ENCODE measurements around the gene MINDY4B.
"Not testable (repeated sequence)": the region's sequence is repeated elsewhere in the genome, so short reads cannot be mapped to it uniquely, and the experiment has no call there.

Gene MINDY4B

DNA sequence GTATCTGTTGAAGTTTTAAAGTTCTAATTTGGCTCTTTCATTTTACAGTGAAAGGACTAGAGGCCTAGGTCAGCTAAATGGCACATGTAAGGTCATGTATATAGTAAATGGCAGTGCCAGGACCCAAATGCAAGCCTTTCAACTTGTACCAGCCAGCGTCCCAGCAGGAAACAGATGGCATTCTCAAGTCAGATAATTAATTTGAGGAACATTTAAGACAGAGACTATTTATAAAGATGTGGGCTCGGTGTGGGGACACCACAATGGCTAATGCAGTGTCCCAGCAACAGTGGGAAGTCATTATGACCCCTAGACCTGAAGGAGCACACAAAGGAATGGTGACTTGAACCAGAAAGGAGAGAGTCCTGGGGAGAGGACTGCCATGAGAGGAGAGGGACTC lies 6.1 kb downstream of the MINDY4B start:
- FAIRE-seq, result no peak

GRCh38 chr3:150898046-150898754 lies 7.0 kb downstream of the MINDY4B start:
- DNase-seq (ENCODE audit: low spot score) (no peak), FAIRE-seq (no peak)

More for the DNA sequence above, 6.1 kb downstream of the MINDY4B start:
- no peak for DNase-seq (ENCODE audit: low spot score)

DNA sequence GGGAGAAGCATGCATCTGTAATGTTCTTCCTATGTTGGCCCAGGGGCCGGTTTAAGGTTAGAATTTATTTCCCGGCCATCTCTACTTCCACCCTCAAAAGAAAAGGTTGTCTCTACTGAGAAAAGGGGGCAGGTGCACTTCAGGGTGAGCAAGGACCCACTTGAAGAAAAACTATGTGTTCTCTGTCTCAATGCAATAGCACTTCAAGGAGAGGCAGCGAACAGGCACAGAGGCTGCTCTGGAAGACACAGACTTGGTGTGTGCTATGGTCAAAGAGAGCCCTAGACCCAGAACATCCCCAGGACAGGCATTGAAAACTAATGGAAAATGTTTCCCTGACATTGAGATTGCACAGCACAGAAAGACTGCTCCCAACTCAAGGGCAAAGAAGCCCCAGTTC lies 7.6 kb downstream of the MINDY4B start:
- DNase-seq (ENCODE audit: low spot score) (no peak), FAIRE-seq (no peak)

DNA sequence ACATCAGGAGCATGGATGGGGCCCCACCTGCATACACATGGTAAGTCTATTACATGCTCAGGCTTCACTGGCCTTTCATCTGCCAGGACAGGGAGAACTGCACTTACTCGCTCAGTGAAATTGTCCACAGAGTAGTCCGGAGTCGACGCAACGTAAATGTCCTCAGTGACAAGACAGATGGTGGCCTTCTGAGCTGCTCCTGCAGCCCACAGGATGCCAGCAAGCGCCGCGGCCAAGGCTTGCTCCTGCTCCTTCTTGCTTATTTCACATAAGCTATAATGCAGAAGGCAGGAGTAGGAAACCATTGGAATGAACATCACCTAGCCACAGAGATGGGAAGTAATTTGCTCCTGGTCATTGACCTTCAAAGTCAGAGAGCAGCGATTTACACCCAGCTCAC lies 14.4 kb downstream of the MINDY4B start:
- FAIRE-seq (no peak), DNase-seq (ENCODE audit: low spot score) (no peak)

GRCh38 chr3:150890295-150890694 lies 14.9 kb downstream of the MINDY4B start:
- no peak for DNase-seq (ENCODE audit: low spot score)

GRCh38 chr3:150889106-150889505 lies 16.1 kb downstream of the MINDY4B start:
- DNase-seq (ENCODE audit: low spot score), result no peak
- FAIRE-seq, result no peak

More at GRCh38 chr3:150890295-150890694, 14.9 kb downstream of the MINDY4B start:
- no peak for FAIRE-seq

DNA sequence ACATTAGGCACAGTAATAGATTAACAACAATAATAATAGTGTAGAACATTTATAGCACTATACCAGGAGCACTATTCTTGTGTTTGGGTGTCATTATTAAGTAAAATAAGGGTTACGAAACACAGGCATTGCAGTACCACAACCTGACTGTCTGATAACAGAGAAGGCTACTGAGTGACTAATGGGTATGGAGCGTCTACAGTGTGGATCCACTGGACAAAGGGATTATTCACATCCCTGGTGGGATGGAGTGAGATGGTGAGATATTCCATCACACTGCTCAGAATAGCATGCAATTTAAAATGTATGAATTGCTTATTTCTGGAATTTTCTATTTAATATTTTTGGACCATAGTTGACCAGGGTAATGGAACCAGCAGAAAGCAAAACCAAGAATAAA lies 18.2 kb downstream of the MINDY4B start:
- FAIRE-seq, result no peak
- DNase-seq (ENCODE audit: low spot score), result no peak

- DNase-seq (ENCODE audit: low spot score), result no peak
- FAIRE-seq, result no peak
These were observed 19.7 kb downstream of the MINDY4B start for GRCh38 chr3:150885535-150885934.

DNA sequence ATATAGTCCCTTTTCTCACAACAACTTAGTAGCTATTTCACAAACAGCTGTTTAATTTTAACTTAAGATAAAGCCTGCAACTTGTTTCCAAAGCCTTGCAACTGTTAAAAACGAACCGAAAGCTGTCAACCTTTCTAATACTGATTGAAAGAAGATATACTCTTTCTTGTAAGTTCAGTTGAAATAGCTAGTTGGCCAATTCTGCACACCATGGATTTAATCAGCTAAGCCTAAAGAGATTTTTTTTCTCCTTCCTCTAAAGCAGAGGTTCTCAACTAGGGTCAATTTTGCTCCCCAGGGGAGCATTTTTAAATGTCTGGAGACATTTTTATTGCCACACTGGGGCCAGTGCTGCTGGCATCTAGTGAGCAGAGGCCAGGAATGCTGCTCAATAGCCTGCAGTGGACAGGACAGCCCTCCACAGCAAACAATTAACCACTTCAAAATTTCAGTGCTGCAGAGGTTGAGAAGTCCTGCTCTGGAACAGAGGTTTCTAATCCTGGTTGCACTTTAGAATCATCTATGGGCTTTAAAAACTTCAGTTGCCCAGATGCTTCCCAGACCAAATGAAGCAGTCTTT lies 26.2 kb downstream of the MINDY4B start:
- DNase-seq (ENCODE audit: low spot score) (no peak), FAIRE-seq (no peak)

GRCh38 chr3:150878290-150878689 lies 26.9 kb downstream of the MINDY4B start:
- no peak for FAIRE-seq
- DNase-seq (ENCODE audit: low spot score), result no peak

- DNase-seq (ENCODE audit: low spot score) (no peak), FAIRE-seq (no peak)
These were observed 27.9 kb downstream of the MINDY4B start for GRCh38 chr3:150877303-150877702.

- no peak for FAIRE-seq
- no peak for DNase-seq (ENCODE audit: low spot score)
These were observed 28.5 kb downstream of the MINDY4B start for GRCh38 chr3:150876611-150877265.

GRCh38 chr3:150875548-150875947 lies 29.7 kb downstream of the MINDY4B start:
- FAIRE-seq (no peak), DNase-seq (ENCODE audit: low spot score) (no peak)

DNA sequence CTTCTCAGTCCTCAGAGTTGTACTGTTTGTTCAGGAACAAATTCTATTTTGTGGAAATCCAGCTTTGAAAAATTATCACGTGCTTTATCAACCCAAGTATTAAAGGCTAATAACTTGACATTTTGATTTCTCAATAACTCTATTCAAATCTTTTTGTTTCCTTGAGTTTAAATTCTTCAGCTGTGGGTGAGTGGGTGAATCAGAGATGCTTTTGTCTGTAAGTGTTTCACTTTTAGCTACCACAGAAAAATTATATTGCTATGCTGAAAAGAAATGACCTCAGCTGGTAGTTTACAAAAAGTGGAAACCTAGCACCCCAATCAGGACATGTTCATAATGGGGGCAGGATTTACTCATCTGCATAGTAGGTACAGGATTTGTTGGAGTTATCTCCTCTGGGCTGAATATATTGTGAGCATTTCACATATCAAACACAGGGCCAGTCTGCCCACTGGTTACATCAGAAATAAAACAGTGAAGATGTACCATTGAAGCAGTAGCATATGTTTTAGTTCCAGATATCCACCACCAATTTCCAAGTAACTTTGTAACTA lies 30.5 kb downstream of the MINDY4B start:
- no peak for FAIRE-seq
- no peak for DNase-seq (ENCODE audit: low spot score)

- DNase-seq (ENCODE audit: low spot score), result no peak
- FAIRE-seq, result no peak
These were observed 34.0 kb downstream of the MINDY4B start for GRCh38 chr3:150871192-150871591.

DNA sequence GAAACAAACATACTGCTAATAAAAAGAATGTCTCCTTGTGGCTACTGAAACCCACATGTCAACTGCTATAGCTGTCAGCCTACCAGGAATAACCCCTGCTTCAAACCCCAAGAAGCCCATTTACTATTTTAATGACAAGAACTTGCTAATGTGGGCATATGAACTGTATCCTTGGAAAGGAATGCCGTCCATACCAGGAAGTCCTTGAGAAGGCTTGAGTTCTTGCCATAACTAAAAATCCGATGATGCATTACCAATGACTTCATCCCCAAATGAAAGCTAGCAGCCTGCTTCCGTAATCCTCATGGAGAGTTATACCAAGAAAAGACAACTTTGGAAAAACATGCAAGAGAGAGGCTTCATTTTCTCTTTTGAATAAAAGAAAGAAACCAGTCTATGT lies 34.8 kb downstream of the MINDY4B start:
- no peak for FAIRE-seq

GRCh38 chr3:150868282-150868681 lies 37.0 kb downstream of the MINDY4B start:
- FAIRE-seq (no peak), DNase-seq (ENCODE audit: low spot score) (no peak)

More for the DNA sequence above, 34.8 kb downstream of the MINDY4B start:
- peak; percentile 9 for DNase-seq (ENCODE audit: low spot score)

DNA sequence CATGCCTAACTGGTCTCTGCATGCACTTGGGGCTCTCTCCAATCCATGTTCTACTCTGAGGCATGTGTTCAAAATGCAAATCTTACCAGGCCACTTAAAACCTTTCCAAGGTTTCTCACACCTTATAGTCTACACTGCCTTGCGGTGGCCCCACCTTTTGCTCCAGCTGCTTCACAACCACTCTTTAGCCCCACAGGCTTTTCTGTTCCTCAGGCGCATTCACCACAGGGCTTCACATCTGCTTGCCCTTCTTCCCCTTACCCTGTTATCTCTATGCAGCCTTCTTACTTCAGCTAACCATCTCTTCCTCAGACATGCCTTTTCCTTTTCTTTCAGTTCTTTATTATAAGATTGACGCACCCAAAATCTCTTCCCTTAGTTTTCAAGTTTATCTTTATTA lies 37.8 kb downstream of the MINDY4B start:
- no peak for DNase-seq (ENCODE audit: low spot score)
- no peak for FAIRE-seq

DNA sequence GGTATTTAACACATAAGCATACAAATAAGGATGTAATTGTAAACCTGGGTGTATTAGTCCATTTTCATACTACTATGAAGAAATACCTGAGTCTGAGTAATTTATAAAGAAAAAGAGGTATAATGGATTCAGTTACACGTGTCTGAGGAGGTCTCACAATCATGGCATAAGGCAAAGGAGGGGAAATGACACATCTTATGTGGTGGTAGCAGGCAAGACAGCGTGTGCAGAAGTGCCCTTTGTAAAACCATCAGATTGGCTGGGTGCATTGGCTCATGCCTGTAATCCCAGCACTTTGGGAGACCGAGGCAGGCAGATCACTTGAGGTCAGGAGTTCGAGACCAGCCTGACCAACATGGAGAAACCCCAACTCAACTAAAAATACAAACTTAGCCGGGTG lies 41.3 kb downstream of the MINDY4B start:
- DNase-seq (ENCODE audit: low spot score); FAIRE-seq: not testable (repeated sequence)

DNA sequence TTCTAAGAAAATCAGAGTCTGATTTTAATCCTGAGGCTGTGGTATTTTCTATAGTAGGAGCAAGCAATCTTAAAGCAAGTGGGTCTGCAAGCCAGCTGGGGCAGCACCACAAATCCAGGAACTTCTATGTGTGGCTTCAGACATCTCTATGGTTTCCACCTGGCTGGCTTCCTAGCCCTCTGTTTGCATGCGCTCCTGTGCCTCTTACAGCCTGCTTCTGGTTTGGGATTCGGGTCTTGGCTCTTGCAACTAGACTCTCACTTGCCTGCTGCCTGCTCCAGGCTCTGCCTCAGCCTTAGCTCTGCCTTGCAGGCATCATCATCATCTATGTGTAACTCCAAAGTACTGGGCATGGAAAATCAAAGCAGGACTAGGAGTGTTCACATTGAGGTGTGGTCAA lies 43.4 kb downstream of the MINDY4B start:
- FAIRE-seq (no peak), DNase-seq (ENCODE audit: low spot score) (no peak)

DNA sequence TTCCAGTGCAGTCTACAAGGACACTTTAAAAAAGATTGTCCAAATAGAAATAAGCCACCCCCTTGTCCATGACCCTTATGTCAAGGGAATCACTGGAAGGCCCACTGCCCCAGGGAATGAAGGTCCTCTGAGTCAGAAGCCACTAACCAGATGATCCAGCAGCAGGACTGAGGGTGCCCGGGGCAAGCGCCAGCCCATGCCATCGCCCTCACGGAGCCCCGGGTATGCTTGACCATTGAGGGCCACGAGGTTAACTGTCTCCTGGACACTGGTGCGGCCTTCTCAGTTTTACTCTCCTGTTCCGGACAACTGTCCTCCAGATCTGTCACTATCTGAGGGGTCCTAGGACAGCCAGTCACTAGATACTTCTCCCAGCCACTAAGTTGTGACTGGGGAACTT lies 47.3 kb downstream of the MINDY4B start:
- not testable (repeated sequence) for DNase-seq (ENCODE audit: low spot score); FAIRE-seq

DNA sequence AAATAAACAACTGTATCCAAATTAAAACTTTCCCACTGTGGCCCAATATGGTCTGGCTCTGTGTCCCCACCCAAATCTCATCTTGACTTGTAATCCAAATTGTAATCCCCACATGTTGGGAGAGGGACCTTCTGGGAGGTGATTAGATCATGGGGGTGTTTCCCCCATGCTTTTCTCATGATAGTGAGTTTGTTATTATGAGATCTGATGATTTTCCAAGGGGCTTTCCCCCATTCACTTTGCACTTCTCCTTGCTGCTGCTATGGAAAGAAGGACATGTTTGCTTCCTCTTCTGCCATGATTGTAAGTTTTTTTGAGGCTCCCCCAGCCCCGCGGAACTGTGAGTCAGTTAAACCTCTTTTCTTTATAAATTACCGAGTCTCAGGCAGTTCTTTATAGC lies 55.0 kb downstream of the MINDY4B start:
- FAIRE-seq (no peak), DNase-seq (ENCODE audit: low spot score) (no peak)

Measured in urothelium cell line (cell line).